Measurements from ENCODE around the gene LY6G5B.

GRCh38 chr6:31622684-31623091 lies 47.1 kb upstream of the LY6G5B start:
- no peak for TF ChIP-seq CTCF (IDR thresholded peaks at IDR 0.05)
- TF ChIP-seq POLR2A (IDR thresholded peaks at IDR 0.05): no peak

All from adrenal gland (tissue), 5 donors.